WI38 (cell line): Measurements from ENCODE around the gene SLC10A7.
A peak's percentile ranks its signal among the peaks of the same experiment; 100 is the strongest.

Source experiments
- H3K4me3 ChIP-seq: 2 replicates; pipeline ENCODE4 v1.5.1; 2011; ENCODE audit warnings: low read depth, mild to moderate bottlenecking, control low read depth, low read length
- CTCF ChIP-seq: IDR thresholded peaks from 2 replicates; pipeline ENCODE4 v1.5.1; 2012; ENCODE audit warnings: low read depth, mild to moderate bottlenecking, control low read depth, low read length

The SLC10A7 gene

GRCh38 chr4:146245246-146245645, 276.5 kb downstream of the SLC10A7 start:
- TF ChIP-seq CTCF, result no peak
- H3K4me3 ChIP-seq, result no peak overlapping the region

GRCh38 chr4:146244496-146244895, 277.2 kb downstream of the SLC10A7 start:
- TF ChIP-seq CTCF, result no peak
- no peak overlapping the region for H3K4me3 ChIP-seq

- TF ChIP-seq CTCF, result no peak
- H3K4me3 ChIP-seq, result no peak overlapping the region
These were observed 277.9 kb downstream of the SLC10A7 start for GRCh38 chr4:146243883-146244277.

GRCh38 chr4:146243141-146243882, 278.4 kb downstream of the SLC10A7 start:
- H3K4me3 ChIP-seq, result no peak overlapping the region
- TF ChIP-seq CTCF, result 0 out of 2 replicates have a peak, but pooled peaks have one; percentile 6

GRCh38 chr4:146238107-146238506, 283.6 kb downstream of the SLC10A7 start:
- H3K4me3 ChIP-seq, result no peak overlapping the region
- no peak for TF ChIP-seq CTCF

- no peak overlapping the region for H3K4me3 ChIP-seq
- no peak for TF ChIP-seq CTCF
These were observed 284.6 kb downstream of the SLC10A7 start for GRCh38 chr4:146237092-146237491.

- H3K4me3 ChIP-seq, result no peak overlapping the region
- no peak for TF ChIP-seq CTCF
These were observed 285.5 kb downstream of the SLC10A7 start for GRCh38 chr4:146236216-146236615.
